Pulmonary artery endothelial cell (primary cell): ENCODE data around the gene GADD45G. TPM values are rescaled to one million over a fixed set of nuclear protein-coding genes. Genes with fewer than 3 reads are reported as not detected.

Experiments used
- DNase-seq: peaks from one replicate; pipeline ENCODE4 v3.0.0-alpha.2; 2011; ENCODE audit warnings: low read depth, low spot score
- total RNA-seq: library from RNA; depleted of rRNA; stranded (reverse); fragments of >200 nt; gene quantifications from 2 replicates; pipeline ENCODE4 v1.2.3, GENCODE V29; 2014

Gene GADD45G
- total RNA-seq, 1 donor from 2014 or later, result 0.33 TPM

DNA sequence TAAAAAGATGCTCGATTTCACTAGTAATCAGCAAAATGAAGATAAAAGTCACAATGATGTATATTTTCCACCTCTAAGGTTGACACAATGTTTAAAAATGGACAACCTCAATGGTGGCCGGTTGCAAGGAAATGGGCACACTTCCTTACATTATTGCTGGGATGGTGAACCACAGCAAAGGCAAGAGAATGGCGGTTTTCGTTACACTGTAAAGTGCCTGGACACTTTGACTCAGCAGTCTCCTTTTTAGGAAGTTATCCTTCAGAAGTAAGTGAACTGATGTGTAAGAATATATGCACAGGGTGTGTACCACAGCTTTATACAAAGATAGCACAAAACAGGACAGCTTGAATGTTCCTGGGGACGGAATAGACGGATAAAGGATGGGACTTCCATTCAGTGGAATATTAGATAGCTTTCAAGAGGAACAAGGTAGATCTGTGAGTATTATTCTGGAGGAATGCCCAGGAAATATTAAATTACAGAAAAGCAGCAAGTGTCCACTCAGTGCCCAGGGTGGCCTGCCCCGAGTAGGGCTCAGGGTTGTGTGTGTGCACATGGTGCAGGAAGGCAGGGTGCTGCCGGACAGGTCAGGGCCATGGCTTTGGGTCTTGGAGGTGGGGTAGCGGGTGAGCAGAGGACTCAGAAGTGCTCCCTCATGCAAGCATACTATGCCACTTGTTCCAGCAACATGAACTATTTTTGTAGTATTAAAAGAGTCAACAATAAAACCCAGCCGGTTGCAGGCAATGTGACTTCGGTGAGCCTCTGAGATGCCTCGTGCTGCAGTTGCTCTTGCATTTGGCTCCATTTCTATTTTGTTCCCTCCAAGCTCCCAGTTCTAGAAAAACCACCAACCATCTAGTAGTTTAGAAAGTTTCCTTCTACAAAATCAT lies 24.5 kb downstream of the GADD45G start:
- no peak for DNase-seq

DNA sequence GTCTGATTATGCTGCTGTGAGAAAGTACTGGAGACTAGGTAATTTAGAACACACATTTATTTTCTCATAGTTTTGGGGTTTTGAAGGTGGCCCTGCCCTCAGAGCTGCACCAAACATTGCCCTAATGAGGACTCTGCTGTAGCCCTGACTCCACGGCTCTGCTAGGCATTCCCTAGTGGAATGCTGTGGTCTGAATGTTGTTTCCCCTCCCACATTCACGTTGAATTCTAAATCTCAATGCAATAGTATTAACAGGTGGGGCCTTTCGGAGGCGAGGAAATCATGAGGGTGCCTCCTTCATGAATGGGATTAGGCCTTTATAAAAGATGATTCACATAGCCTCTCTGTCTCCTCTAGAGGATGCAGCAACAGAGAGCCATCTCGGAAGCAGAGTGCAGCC lies 25.7 kb downstream of the GADD45G start:
- no peak for DNase-seq

DNA sequence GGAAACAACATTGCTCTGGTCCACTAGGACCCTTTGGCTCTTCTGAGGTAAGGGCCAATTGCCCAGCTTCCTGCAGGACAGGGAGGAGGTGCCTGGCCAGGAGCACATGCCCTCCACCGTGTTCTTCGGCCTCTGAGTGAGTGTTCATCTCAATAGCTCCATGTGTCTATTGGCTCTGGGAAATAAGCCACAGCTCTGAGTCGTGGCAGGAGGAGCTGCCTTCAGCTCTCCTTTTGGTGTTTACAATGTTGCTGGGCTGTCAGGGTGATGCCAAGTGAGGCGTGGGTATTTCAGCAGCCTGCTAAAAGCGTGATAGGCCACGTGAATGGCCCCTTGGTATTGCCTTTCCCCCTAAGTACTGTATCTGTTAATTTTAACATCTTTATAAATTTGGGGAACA lies 26.6 kb downstream of the GADD45G start:
- DNase-seq, result no peak

DNA sequence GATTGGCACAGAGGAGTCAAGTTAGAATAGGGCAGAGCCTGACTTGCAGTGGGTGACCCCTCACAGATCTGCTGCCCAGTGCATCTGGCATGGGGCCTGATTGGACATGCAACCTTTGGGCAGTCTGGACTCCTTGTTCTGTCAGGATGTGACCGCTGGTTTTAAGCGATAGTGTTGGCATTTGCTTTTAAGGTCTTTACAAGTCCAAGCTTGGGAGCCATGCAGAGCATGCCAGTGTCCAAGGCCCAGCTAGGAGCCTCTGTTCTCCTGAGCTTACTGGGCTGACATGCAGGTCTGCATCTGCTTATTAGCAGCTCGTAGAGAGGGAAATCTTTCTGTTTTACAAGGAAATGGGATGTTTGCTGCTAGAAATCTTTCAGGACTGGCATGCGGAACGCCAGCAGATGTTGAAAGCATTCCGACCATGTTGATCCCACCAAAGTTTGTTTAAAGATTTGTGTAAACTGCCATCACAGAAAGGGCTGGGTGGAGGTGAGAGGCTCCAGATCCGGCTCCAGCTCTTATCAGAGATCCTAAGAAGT lies 27.5 kb downstream of the GADD45G start:
- DNase-seq, result no peak

DNA sequence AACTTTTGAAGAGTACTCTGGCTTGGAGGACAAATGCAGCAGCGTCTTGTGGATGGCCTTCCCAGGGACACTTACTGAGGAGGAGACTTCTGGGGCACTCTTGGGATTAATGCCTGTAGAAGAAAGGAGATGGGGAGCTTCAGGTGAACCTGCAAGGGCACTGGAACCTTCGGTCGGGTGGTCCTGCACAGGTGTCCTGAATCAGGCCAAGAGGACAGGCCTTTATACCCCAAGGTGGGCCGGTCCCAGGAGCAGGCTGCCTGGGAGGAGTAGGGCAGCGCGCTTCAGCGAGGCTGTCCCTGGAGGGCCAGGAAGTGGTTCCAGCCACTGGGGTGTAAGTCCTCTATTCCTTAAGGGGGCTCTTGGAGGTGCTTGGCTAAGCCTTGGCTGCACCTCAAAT lies 27.9 kb downstream of the GADD45G start:
- DNase-seq, result no peak

DNA sequence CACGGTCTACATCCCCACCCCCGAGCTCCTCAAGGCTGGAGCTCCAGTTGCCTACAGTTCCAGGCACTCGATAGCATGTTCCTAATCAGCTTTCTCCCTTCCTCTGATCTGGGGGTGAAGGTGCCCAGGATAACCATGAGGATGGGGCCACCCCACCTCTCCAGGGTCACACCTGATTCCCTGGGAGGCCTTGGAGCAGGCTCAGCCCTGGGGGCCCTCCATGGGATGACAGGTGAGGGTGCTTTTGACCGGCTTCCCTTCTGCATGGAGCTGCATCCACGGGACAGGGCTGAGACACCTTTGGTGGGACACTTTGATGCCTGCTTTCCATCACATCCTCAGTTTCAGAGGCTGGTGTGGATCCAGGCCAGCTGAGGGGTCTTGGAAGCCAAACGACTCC lies 28.6 kb downstream of the GADD45G start:
- DNase-seq, result no peak

DNA sequence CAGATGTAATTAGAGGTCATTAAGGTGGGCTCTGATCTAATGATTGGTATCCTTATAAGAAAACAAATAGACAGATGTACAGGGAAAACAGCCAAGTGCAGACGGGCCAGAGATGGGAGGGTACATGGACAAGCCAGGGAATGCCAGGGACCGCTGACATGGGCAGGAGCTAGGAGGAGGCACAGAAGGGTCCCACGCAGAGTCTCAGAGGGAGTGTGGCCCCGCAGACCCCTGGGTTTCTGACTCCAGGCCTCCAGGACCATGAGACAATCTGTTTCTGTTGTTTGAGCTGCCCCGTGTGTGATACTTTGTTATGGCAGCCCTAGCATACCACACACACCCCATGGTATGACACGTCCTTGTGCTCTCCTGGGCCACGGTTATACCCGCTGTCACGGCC lies 29.1 kb downstream of the GADD45G start:
- DNase-seq, result no peak

DNA sequence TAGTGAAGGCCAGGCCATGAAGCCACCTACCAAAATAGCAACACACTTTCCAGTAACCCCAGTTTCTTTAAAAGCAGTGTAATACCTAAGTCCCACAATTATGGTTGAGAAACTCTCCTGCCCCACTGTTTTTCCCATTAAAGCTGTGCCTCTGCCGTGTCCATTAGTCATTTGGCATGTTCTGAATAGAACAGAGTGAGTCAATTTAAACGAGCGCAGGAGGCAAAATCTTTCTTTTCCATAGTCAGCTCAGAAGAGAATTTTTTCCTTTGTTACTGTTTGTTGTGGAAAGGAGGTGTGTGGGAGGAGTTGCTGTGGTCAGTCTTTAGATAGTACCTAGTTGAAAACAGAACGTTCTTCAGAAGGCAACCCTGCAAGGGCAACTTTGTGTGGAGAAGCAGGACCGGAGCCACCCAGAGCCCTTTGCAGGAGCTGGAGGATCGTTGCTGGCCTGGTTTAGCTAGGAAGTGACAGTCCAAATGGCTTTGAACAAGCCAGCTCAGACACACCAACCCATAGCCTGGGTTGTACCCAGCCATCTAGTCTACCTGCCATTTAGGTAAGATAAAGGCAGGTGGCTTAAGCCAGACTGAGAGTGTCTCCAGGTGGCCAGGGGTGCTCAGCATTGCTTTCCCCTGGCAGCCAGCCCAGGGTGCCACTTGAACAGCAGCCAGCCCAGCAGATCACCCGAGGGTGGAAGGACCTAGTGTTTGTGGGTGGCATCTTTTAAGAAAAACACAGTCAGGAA lies 30.4 kb downstream of the GADD45G start:
- no peak for DNase-seq

DNA sequence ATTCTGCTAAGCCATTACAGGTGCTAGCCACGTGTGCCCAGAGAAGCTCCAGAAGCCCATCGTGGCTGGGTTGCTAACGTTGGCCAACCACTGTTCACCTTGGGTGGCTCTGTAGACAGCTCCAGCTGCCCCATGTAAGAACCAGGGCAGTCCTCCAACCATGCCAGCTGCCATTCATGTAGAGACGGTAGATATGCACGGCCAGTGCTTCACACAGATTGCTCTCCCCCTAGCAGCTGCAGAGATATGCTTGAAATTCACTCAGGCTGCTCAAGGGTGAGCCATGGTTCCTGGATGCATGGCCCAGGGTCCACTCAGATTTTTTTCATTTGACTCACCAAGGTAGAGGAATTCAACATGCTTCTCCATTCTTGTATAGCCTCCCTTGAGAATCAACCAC lies 31.0 kb downstream of the GADD45G start:
- DNase-seq, result no peak

DNA sequence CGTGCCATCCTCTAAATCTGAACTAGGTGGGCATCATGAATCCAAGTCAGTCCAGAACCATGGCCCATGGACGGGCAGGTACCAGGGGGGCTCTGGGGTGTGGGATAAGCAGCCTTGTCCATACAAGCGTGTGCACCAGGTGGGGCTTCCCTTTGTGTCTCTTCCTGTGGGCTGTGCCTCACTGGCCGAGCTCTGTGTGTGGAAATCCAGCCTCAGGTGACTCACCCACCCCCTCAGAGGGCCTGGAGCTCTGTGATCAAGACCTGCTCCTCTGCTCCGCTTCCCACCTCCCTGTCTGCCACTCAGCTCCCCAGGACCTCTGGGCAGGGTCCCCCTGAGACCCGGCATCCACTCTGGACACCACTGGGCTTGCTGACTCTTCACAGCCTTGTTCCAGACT lies 33.0 kb downstream of the GADD45G start:
- DNase-seq, result no peak

DNA sequence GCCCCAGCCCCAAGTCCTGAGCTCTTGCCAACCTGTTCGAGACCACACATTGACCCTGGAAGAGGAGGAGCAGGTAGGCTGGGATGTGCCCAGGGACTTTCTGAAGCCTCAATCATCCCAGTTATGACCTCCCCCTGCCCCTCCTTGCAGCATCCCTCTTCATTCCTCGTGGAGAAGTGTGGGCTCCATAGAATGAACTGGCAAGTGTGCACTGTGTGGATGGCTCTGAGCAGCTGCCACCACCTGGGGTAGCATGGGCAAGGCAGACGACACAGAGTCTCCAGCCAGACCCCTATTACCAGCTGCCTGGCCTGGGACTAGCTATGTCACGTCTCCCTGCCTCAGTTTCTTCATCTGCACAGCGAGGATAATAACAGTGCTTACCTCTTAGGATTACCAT lies 33.5 kb downstream of the GADD45G start:
- DNase-seq, result no peak

DNA sequence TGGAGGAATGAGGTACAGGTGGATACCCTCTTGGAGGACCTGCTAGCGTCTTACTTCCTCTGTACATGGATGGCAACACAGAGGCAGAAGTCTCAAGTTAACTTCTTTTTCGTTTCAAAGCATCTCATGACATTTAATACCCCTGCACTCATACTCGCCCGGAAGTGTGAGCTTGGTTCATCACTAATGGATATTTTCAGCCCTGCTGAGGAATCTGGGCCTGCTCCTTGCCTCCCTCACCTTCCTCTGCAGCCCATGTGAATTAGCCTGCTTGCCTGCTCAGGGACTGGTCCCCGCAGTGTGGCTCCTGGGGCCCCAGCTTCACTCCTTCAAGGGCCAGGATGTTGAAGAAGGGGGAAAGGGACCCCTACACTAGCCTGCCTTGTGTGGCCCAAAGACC lies 34.1 kb downstream of the GADD45G start:
- DNase-seq, result no peak

DNA sequence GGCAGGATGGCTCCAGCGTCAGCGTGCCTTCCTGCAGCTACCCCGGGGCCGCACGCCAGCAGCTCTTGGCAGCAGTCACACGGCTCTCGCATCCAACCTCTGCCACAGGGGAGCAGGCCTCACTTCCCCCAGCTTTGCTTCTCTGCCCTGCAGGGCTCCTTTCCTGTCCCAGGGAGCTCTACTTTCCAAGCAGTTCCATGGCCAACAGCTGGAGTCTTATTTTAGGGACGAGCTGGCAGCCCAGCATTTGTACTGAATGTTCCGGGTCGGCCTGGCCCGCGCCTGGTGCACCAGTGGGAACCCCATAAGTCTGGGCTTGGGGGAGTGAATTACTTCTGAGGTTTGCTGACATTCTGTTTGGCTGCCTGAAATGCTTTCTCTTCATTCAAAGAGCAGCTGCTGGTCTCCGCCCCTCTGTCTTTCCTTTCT lies 34.6 kb downstream of the GADD45G start:
- DNase-seq, result no peak

DNA sequence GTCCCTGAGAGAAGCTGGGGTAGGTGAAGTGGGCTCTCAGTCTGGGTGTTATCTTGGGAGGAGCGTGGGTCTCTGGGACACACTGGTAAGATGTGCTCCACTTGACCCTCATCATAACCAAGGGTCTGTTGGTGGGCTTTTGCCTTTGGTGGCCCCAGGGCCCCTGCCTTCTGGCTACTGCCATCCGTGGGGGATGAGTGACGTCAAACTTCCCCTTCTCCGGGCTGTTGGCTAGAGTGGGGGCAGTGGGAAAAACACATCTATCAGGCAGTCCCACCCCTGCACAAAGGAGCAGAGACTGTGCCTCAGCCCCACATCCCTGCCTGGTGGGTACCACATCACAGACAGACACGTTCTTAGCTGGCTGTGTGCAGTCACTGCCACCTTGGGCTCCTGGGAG lies 35.1 kb downstream of the GADD45G start:
- DNase-seq, result no peak

DNA sequence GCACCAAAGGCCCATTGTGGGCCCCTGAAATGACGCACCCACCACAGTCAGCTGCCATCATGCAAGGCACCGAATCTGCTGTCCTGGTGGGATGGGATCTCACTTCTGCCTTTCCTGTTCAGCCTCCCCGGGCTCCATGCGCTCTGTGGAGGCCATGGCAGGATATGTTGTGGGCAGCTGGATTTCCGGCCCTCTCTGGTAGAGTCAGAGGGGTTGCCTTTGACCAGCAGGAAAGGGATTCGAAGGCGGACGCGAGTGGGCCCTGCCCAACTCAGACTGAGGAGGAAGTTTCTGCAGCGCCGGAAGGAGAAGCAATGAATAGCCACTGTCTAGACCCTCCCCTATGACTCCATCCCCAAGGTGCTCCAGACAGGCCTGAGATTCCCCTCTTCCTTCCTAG lies 35.5 kb downstream of the GADD45G start:
- no peak for DNase-seq

DNA sequence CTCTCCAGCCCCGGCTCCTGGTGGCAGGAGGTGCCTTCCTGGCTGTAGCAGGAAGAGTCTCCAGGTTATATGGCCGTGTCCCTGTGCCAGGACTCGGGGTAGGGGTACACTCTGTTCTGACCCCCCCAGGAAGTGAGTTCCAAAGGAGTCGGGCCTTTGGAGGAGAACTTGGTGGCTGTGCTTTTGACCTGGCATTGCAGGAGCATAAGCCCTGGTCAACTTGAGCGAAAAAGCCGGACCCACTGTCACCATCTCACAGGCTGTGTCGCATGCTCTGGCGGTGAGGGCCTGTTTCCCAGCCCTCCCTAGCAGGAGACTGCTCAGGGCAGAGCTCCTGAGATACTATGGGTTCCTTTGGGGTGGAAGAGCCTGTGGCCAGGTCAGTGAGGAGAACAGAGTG lies 36.0 kb downstream of the GADD45G start:
- no peak for DNase-seq

DNA sequence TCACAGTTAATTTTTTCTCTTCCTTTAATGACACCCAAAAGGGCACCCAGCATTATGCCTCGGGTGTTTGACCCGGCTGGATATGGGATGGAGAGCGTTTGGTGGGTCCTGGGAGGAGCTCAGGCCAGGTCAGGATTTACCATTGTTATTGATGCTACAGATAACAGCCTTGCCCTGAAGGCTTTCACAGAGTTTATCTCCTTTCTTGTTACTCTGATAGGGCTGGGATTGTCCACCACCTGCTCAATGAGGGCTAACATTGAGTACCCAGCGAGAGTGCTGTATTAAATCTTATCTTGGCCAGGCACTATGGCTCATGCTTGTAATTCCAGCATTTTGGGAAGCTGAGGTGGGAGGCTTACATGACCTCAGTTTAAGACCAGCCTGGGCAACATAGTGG lies 37.2 kb downstream of the GADD45G start:
- DNase-seq, result no peak

DNA sequence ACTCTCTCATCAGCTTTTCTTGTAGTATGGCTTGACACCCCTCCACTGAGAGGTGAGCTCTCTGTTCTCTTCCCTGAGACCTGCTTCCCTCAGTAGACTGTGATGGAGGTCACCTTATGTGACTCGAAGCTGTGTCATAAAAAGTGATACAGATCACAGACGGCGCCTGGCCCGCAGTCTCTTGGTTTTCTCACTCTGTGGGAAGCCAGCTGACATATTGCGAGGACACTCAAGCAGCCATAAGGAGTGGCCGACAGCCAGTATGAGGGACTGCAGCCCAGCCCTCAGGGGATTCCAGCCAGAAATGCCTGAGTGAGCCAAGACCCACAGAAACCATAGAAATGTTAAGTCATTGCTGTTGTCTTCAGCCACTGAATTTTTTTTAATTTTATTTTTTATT lies 38.0 kb downstream of the GADD45G start:
- no peak for DNase-seq

DNA sequence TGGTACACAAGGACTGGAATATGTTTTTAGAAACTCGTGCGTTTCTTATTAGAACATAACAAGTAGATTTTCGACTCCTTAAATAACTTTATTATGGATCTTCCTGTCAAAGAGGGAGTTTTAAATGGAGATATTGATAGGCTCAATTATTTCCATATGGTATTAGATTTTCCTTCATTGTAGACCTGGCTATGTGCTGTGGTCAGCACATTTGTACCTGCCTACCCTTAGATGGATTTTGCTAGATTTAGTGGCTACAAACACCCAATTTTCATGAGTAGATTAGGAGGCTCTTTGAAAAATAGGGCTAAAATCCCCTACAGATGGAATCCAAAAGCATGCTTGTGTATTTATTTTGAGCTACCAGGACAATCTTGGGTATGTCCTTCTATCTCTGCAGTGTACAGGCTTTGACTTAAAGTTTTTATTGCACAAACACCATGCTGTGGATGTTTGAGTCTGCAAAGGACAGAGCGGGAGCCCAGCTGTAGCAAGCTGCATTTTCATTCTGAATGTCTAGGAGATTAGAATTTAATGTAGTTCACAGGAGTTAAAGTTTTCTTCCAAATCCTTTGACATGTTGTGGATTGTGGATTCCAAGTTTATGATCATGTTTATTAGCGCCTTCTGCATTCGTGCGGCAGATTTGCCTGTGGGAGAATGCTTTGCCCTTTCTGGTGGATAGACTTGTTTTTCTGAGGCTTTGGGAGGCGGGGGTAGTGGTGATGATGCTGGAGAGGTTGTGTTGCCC lies 41.6 kb downstream of the GADD45G start:
- DNase-seq, result no peak

DNA sequence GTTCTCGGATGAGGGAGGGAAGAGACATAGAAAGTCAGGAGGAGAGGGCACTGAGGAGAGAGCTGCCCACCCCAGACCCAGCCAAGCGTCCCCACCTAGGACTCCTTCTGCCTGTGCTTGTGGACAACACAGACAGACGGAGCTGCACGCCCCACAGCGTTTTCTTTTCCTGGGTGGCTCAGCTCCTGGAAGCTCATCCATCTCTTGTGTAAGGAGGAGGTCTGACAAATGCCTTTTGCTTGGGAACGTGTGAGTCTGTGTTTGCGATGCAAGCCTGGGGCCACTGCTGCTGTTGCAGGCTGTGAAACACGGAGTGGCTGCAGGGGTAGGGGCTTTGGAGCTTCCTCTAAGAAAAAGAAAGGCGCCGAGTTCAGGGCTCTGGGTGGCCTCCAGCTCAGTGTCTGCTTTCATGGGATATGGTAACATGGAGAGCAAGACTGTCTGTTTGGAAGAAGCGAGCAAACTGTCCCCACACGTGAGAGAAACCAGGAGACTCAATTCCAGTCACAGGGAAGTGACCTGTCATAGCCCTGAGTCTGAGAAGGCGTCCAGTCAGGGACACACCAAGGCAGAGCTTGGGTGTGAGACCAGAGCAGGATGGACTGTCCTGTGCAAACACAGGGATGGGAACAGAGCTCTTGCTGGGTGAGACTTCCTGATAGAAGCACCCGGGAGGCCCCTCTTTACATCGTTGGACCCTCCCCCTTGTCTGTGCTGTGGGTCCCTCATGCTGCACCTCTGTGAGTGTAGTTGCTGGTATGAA lies 42.7 kb downstream of the GADD45G start:
- DNase-seq, result no peak
